ENCODE measurements around the gene TKTL1. TPM values are rescaled to one million over a fixed set of nuclear protein-coding genes. Genes with fewer than 3 reads are reported as not detected.

TKTL1 gene
- total and polyA plus RNA-seq, 2 donors, result 0.19 to 0.32 TPM

DNA sequence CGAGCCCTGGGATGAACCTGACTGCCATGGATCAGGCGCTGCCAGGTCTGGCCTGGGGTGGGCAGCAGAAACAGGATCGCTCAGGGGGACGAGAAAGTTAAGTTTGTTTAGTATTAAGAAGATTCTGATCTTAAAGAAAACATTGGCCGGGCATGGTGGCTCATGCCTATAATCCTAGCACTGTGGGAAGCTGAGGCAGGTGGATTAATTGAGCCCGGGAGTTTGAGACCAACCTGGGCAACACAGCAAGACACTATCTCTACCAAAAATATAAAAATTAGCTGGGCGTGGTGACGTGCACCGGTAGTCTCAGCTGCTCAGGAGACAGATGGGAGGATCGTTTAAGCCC lies 79.5 kb downstream of the TKTL1 start:
- WGBS, result 33% methylated on average over 10 of the region's 10 CpGs
- DNase-seq (ENCODE audit: extremely low spot score), result no peak
- Histone ChIP-seq H3K36me3 (ENCODE audit: insufficient read depth) (no peaks in the 10 kb centered on the region), H3K27ac (ENCODE audit: low read depth) (peak overlapping the region; percentile 34), H3K4me3 (ENCODE audit: low read depth, low read length) (no peak overlapping the region), H3K4me1 (ENCODE audit: insufficient read depth) (no peaks in the 10 kb centered on the region)

DNA sequence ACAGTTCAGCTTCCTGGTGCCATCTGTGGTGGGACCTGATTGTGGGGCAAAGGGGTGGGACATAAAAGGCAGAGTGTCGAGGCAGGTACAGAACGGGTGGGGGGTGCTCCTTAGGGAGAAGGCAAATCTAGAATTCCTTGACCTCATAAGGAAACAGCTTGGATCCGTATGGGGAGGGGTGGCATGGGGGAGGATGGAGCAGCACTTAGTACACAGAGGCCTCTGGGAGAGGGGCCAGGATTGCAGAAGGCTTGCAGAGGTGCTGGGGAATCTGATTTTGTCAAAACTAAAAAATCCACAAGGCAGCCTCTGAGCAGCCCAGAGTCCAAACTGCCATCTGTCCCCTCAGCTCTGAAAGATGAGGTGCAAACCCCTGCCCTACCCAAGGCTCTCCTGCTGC lies 81.2 kb downstream of the TKTL1 start:
- no peaks in the 10 kb centered on the region for H3K36me3 ChIP-seq (ENCODE audit: insufficient read depth)
- H3K4me3 ChIP-seq (ENCODE audit: low read depth, low read length), result no peak overlapping the region
- H3K4me1 ChIP-seq (ENCODE audit: insufficient read depth), result no peaks in the 10 kb centered on the region
- H3K27ac ChIP-seq (ENCODE audit: low read depth), result no peak overlapping the region
- 33% methylated on average over 3 of the region's 3 CpGs for WGBS
- DNase-seq (ENCODE audit: extremely low spot score), result no peak

- no peak for DNase-seq (ENCODE audit: extremely low spot score)
- peak overlapping the region; percentile 34 for H3K4me3 ChIP-seq (ENCODE audit: low read depth, low read length)
- WGBS, result 1% methylated on average over 61 of the region's 79 CpGs
- no peaks in the 10 kb centered on the region for H3K36me3 ChIP-seq (ENCODE audit: insufficient read depth)
- peak overlapping the region; percentile 96 for H3K27ac ChIP-seq (ENCODE audit: low read depth)
- H3K4me1 ChIP-seq (ENCODE audit: insufficient read depth), result no peaks in the 10 kb centered on the region
Measured at GRCh38 chrX:154378059-154378798, 82.6 kb downstream of the TKTL1 start.

DNA sequence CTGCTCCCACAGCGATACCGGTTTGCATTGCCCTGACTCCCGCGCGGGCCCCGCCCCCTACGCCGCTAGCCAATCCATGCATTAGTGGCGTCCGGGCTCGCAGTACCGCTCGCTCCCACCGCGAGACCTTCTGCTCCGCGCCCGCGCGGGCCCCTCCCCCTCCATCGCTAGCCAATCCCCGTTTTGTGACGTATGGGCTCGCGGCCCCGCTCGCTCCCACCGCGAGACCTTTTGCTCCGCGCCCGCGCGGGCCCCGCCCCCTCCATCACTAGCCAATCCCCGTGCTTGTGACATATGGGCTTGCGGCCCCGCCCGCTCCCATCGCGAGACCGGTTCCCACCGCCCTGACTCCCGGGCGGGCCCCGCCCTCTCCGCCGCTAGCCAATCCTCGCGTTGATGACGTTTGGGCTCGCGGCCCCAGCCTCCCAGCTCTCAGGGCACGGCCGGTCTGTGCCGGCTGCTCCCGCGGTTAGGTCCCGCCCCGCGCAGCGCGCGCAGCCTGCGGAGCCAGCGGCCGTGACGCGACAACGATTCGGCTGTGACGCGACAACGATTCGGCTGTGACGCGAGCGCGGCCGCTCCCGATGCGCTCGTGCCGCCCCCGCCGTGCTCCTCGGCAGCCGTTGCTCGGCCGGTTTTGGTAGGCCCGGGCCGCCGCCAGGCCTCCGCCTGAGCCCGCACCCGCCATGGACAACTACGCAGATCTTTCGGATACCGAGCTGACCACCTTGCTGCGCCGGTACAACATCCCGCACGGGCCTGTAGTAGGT lies 83.4 kb downstream of the TKTL1 start, which contains the start of gene EMD:
Gene EMD (plus strand): TSS at position 497 of the 770 bp plus-strand sequence. CDS start 190 bp downstream, at position 687.
- under 1% methylated on average over 102 of the region's 103 CpGs for WGBS
- no peaks in the 10 kb centered on the region for H3K4me1 ChIP-seq (ENCODE audit: insufficient read depth)

GRCh38 chrX:154379569-154379951 lies 84.0 kb downstream of the TKTL1 start:
- under 1% methylated on average over 38 of the region's 38 CpGs for WGBS
- Histone ChIP-seq H3K4me1 (ENCODE audit: insufficient read depth) (no peaks in the 10 kb centered on the region), H3K4me3 (ENCODE audit: low read depth, low read length) (peak overlapping the region; percentile 76), H3K27ac (ENCODE audit: low read depth) (peak overlapping the region; percentile 99), H3K36me3 (ENCODE audit: insufficient read depth) (no peaks in the 10 kb centered on the region)
- DNase-seq (ENCODE audit: extremely low spot score), result no peak

More for the DNA sequence above, 83.4 kb downstream of the TKTL1 start, which contains the start of gene EMD:
- H3K27ac ChIP-seq (ENCODE audit: low read depth), result peak within 1 kb of the TSS; percentile 99
- peak within 1 kb of the TSS; percentile 76 for H3K4me3 ChIP-seq (ENCODE audit: low read depth, low read length)
- no peaks in the 10 kb centered on the region for H3K36me3 ChIP-seq (ENCODE audit: insufficient read depth)
- peak; percentile 91 for DNase-seq (ENCODE audit: extremely low spot score)

Other genes starting within 250 kb of the TKTL1 start
- 30.5 TPM for gene MECP2, start 198.1 kb upstream of the TKTL1 start, total RNA-seq
- 25.9 TPM for gene MECP2, start 198.1 kb upstream of the TKTL1 start, polyA plus RNA-seq
- not detected for gene OPN1LW, start 151.6 kb upstream of the TKTL1 start, total RNA-seq
- gene OPN1LW, start 151.6 kb upstream of the TKTL1 start, polyA plus RNA-seq, result not detected
- gene OPN1MW, start 113.2 kb upstream of the TKTL1 start, total RNA-seq, result not detected
- not detected for gene OPN1MW, start 113.2 kb upstream of the TKTL1 start, polyA plus RNA-seq
- gene OPN1MW2, start 76.0 kb upstream of the TKTL1 start, total RNA-seq, result not detected
- gene OPN1MW2, start 76.0 kb upstream of the TKTL1 start, polyA plus RNA-seq, result not detected
- gene OPN1MW3, start 38.2 kb upstream of the TKTL1 start, total RNA-seq, result not detected
- gene OPN1MW3, start 38.2 kb upstream of the TKTL1 start, polyA plus RNA-seq, result not detected
- gene TEX28, start 671 bp upstream of the TKTL1 start, total RNA-seq, result not detected
- gene TEX28, start 671 bp upstream of the TKTL1 start, polyA plus RNA-seq, result not detected
- 1,306 TPM for gene FLNA, start 78.8 kb downstream of the TKTL1 start, total RNA-seq
- 6,054 TPM for gene FLNA, start 78.8 kb downstream of the TKTL1 start, polyA plus RNA-seq
- 25.9 TPM for gene EMD, start 83.5 kb downstream of the TKTL1 start, total RNA-seq
- 138 TPM for gene EMD, start 83.5 kb downstream of the TKTL1 start, polyA plus RNA-seq
- 3,691 TPM for gene RPL10, start 102.6 kb downstream of the TKTL1 start, total RNA-seq
- 5,631 TPM for gene RPL10, start 102.6 kb downstream of the TKTL1 start, polyA plus RNA-seq
- 11.9 TPM for gene DNASE1L1, start 113.5 kb downstream of the TKTL1 start, total RNA-seq
- 22.3 TPM for gene DNASE1L1, start 113.5 kb downstream of the TKTL1 start, polyA plus RNA-seq
- gene TAFAZZIN, start 115.7 kb downstream of the TKTL1 start, total RNA-seq, result 13.4 TPM
- gene TAFAZZIN, start 115.7 kb downstream of the TKTL1 start, polyA plus RNA-seq, result 33.4 TPM
- gene ATP6AP1, start 132.9 kb downstream of the TKTL1 start, total RNA-seq, result 25.5 TPM
- gene ATP6AP1, start 132.9 kb downstream of the TKTL1 start, polyA plus RNA-seq, result 91.8 TPM
- gene GDI1, start 141.4 kb downstream of the TKTL1 start, total RNA-seq, result 33.0 TPM
- gene GDI1, start 141.4 kb downstream of the TKTL1 start, polyA plus RNA-seq, result 138 TPM
- 14.9 TPM for gene FAM50A, start 148.3 kb downstream of the TKTL1 start, total RNA-seq
- gene FAM50A, start 148.3 kb downstream of the TKTL1 start, polyA plus RNA-seq, result 81.9 TPM
- gene PLXNA3, start 162.5 kb downstream of the TKTL1 start, total RNA-seq, result 17.3 TPM
- 10.1 TPM for gene PLXNA3, start 162.5 kb downstream of the TKTL1 start, polyA plus RNA-seq
- 7.7 TPM for gene LAGE3, start 183.5 kb downstream of the TKTL1 start, total RNA-seq
- 33.0 TPM for gene LAGE3, start 183.5 kb downstream of the TKTL1 start, polyA plus RNA-seq
- gene UBL4A, start 190.8 kb downstream of the TKTL1 start, total RNA-seq, result 20.4 TPM
- gene UBL4A, start 190.8 kb downstream of the TKTL1 start, polyA plus RNA-seq, result 49.9 TPM
- gene SLC10A3, start 194.8 kb downstream of the TKTL1 start, total RNA-seq, result 7.9 TPM
- gene SLC10A3, start 194.8 kb downstream of the TKTL1 start, polyA plus RNA-seq, result 55.2 TPM
- 11.2 TPM for gene FAM3A, start 220.4 kb downstream of the TKTL1 start, total RNA-seq
- gene FAM3A, start 220.4 kb downstream of the TKTL1 start, polyA plus RNA-seq, result 67.8 TPM